T-cell (primary cell): ENCODE results near the gene TOX3. TPM values are rescaled to one million over a fixed set of nuclear protein-coding genes. Genes with fewer than 3 reads are reported as not detected.

Experiments used
- ATAC-seq, 4 experiments: fragments of 200-7000 bp in 3 of 4; fragments of 150-1000 bp in 1 of 4; cut with Tn5 transposase; replicated peaks in 1 of 4; 1 replicate in 3 of 4; 2 replicates in 1 of 4; pipeline ENCODE4 v1.10.0; 2021; ENCODE audit warnings: moderate library complexity in 3 of 4, mild to moderate bottlenecking in 2 of 4, moderate number of reproducible peaks in 1 of 4
- CTCF ChIA-PET, 2 donors: fragments of 300-600 bp; sonication (Branson Sonifier 250); formaldehyde crosslinking; loops; one replicate each; lab custom pipeline; 2022; ENCODE audit warnings: antibody characterized with exemption in 2 of 2; lab: Charles Lee
- POLR2A ChIA-PET, 2 donors: fragments of 300-600 bp; sonication (Branson Sonifier 250); formaldehyde crosslinking; loops; one replicate each; lab custom pipeline; 2022; ENCODE audit warnings: antibody characterized with exemption in 2 of 2; lab: Charles Lee
- DNase-seq, 35 experiments: peaks; one replicate each; pipeline versions ENCODE4 v3.0.0 to v3.0.0-alpha.2; 2013 to 2023
- H3K27ac ChIP-seq: one replicate; pipeline ENCODE4 v1.5.1; 2013; ENCODE audit warnings: low read length
- H3K27me3 ChIP-seq, 2 experiments: replicated peaks in 1 of 2; 1 replicate in 1 of 2; 2 replicates in 1 of 2; pipeline versions ENCODE4 v1.6.1 to v1.7.0; 2013; ENCODE audit warnings: low read length in 1 of 2, mixed read lengths in 1 of 2; ENCODE audit not compliant: control insufficient read depth in 2 of 2, insufficient read depth in 2 of 2; ENCODE audit errors: extremely low read depth in 1 of 2
- H3K36me3 ChIP-seq, 2 donors: 1 replicate in 1 of 2; 2 replicates in 1 of 2; pipeline versions ENCODE4 v1.6.1 to v1.7.0; 2013; ENCODE audit warnings: low read length in 1 of 2; ENCODE audit not compliant: control insufficient read depth in 2 of 2, insufficient read depth in 1 of 2; ENCODE audit errors: extremely low read depth in 1 of 2
- H3K4me1 ChIP-seq, 2 experiments: 1 replicate in 1 of 2; 2 replicates in 1 of 2; pipeline versions ENCODE4 v1.6.1 to v1.7.0; 2013; ENCODE audit warnings: low read length in 2 of 2, mixed read lengths in 1 of 2; ENCODE audit not compliant: insufficient read depth in 2 of 2, control insufficient read depth in 1 of 2; ENCODE audit errors: extremely low read depth in 1 of 2
- H3K4me3 ChIP-seq, 2 donors: 1 replicate in 1 of 2; 2 replicates in 1 of 2; pipeline versions ENCODE4 v1.5.1 to v1.7.0; 2013; ENCODE audit warnings: mild to moderate bottlenecking in 2 of 2, low read length in 1 of 2, moderate library complexity in 1 of 2; ENCODE audit not compliant: control insufficient read depth in 1 of 2; ENCODE audit errors: extremely low read depth in 1 of 2
- H3K9me3 ChIP-seq: 2 replicates; pipeline ENCODE4 v1.7.0; 2013
- H3K27ac Mint-ChIP-seq, 2 donors: one replicate each; pipeline ENCODE4 v1.8.0; 2020 to 2021; ENCODE audit warnings: mild to moderate bottlenecking in 2 of 2, mixed read lengths in 2 of 2
- H3K27me3 Mint-ChIP-seq, 2 donors: one replicate each; pipeline ENCODE4 v1.8.0; 2021 to 2022; ENCODE audit warnings: mixed read lengths in 2 of 2
- H3K36me3 Mint-ChIP-seq: one replicate; pipeline ENCODE4 v1.8.0; 2021; ENCODE audit warnings: mixed read lengths
- H3K4me1 Mint-ChIP-seq, 3 donors: one replicate each; pipeline ENCODE4 v1.8.0; 2020 to 2022; ENCODE audit warnings: mixed read lengths in 3 of 3, mild to moderate bottlenecking in 1 of 3
- H3K4me3 Mint-ChIP-seq, 3 donors: one replicate each; pipeline ENCODE4 v1.8.0; 2020 to 2022; ENCODE audit warnings: mild to moderate bottlenecking in 3 of 3, mixed read lengths in 3 of 3, moderate library complexity in 3 of 3
- H3K9me3 Mint-ChIP-seq, 3 donors: one replicate each; pipeline ENCODE4 v1.8.0; 2020 to 2022; ENCODE audit warnings: mixed read lengths in 3 of 3
- WGBS: methylation state at CpG from one replicate; pipeline ENCODE4 v1.1.5; 2013; ENCODE audit warnings: missing lambda C conversion rate; ENCODE audit not compliant: insufficient coverage; 5-methylcytosine and 5-hydroxymethylcytosine counted together
- total RNA-seq, 35 experiments: library from RNA in 6 of 35; stranded (reverse) in 6 of 35; fragments of 120-200 nt in 1 of 35; gene quantifications; one replicate each; pipeline versions ENCODE4 v1.2.1 to v1.2.4 and lab custom pipeline; 2013 to 2026

TOX3 gene
- total RNA-seq, 5 donors from 2014 or later (not counting 1 experiment from before 2014, with no cell fraction given): 0.09 to 0.10 TPM; not detected in 3

- Histone ChIP-seq H3K27ac (no peak overlapping the region), H3K9me3 (no peaks in the 10 kb centered on the region), H3K36me3 (no peaks in the 10 kb centered on the region), H3K27me3 (no peaks in the 10 kb centered on the region), H3K4me1 (no peaks in the 10 kb centered on the region), H3K4me3 (no peak overlapping the region)
- WGBS: 100% methylated on average over 1 of the region's 1 CpG
- ChIA-PET POLR2A (no interaction called here), CTCF (no interaction called here)
- no peaks in the 10 kb centered on the region for H3K36me3 Mint-ChIP-seq
- peaks cover 0 to 15% (median 6%) of the 10 kb centered on the region in 3 donors for H3K9me3 Mint-ChIP-seq
- ATAC-seq: no peak
- H3K27me3 Mint-ChIP-seq: no peaks in the 10 kb centered on the region
- H3K4me3 Mint-ChIP-seq: no peak overlapping the region
- no peak for DNase-seq
- no peaks in the 10 kb centered on the region for H3K4me1 Mint-ChIP-seq
- H3K27ac Mint-ChIP-seq: no peak overlapping the region
Measured at GRCh38 chr16:52408191-52408845, 138.6 kb downstream of the TOX3 start.

- Histone ChIP-seq H3K27ac (no peak overlapping the region), H3K36me3 (no peaks in the 10 kb centered on the region), H3K9me3 (no peaks in the 10 kb centered on the region), H3K4me3 (no peak overlapping the region), H3K27me3 (no peaks in the 10 kb centered on the region), H3K4me1 (no peaks in the 10 kb centered on the region)
- ChIA-PET CTCF (no interaction called here), POLR2A (no interaction called here)
- Mint-ChIP-seq H3K27ac (no peak overlapping the region), H3K4me1 (no peaks in the 10 kb centered on the region), H3K36me3 (no peaks in the 10 kb centered on the region), H3K27me3 (no peaks in the 10 kb centered on the region), H3K9me3 (peaks cover 1 to 15% (median 6%) of the 10 kb centered on the region in 3 donors), H3K4me3 (no peak overlapping the region)
- DNase-seq (no peak), ATAC-seq (no peak)
- no CpG with 5 or more reads among the region's 1 CpG for WGBS
Measured at GRCh38 chr16:52407778-52408177, 139.2 kb downstream of the TOX3 start.

- no CpG with 5 or more reads among the region's 1 CpG for WGBS
- no peaks in the 10 kb centered on the region for H3K27me3 ChIP-seq
- H3K27me3 Mint-ChIP-seq: no peaks in the 10 kb centered on the region
- peaks cover 3 to 9% (median 4%) of the 10 kb centered on the region in 3 donors for H3K9me3 Mint-ChIP-seq
- ChIA-PET POLR2A (no interaction called here), CTCF (no interaction called here)
- H3K9me3 ChIP-seq: no peaks in the 10 kb centered on the region
- no peaks in the 10 kb centered on the region for H3K4me1 ChIP-seq
- DNase-seq: no peak
- no peaks in the 10 kb centered on the region for H3K4me1 Mint-ChIP-seq
- no peak overlapping the region for H3K27ac ChIP-seq
- no peaks in the 10 kb centered on the region for H3K36me3 Mint-ChIP-seq
- no peaks in the 10 kb centered on the region for H3K36me3 ChIP-seq
- no peak overlapping the region for H3K4me3 Mint-ChIP-seq
- no peak overlapping the region for H3K4me3 ChIP-seq
- ATAC-seq: no peak
- H3K27ac Mint-ChIP-seq: no peak overlapping the region
Measured at GRCh38 chr16:52405441-52405840, 141.5 kb downstream of the TOX3 start.

GRCh38 chr16:52404546-52404945, 142.4 kb downstream of the TOX3 start:
- no peaks in the 10 kb centered on the region for H3K27me3 ChIP-seq
- Mint-ChIP-seq H3K4me1 (no peaks in the 10 kb centered on the region), H3K4me3 (no peak overlapping the region), H3K36me3 (no peaks in the 10 kb centered on the region), H3K27me3 (no peaks in the 10 kb centered on the region), H3K27ac (no peak overlapping the region), H3K9me3 (peaks cover 3 to 9% (median 4%) of the 10 kb centered on the region in 3 donors)
- DNase-seq (no peak), ATAC-seq (no peak)
- no peak overlapping the region for H3K4me3 ChIP-seq
- H3K27ac ChIP-seq: no peak overlapping the region
- ChIA-PET POLR2A (no interaction called here), CTCF (no interaction called here)
- no peaks in the 10 kb centered on the region for H3K4me1 ChIP-seq
- WGBS: no CpG with 5 or more reads among the region's 2 CpGs
- no peaks in the 10 kb centered on the region for H3K36me3 ChIP-seq
- H3K9me3 ChIP-seq: no peaks in the 10 kb centered on the region

GRCh38 chr16:52399116-52399515, 147.8 kb downstream of the TOX3 start:
- POLR2A ChIA-PET: no interaction called here

GRCh38 chr16:52398491-52398960, 148.4 kb downstream of the TOX3 start:
- no peak overlapping the region for H3K27ac Mint-ChIP-seq
- no peak for DNase-seq
- POLR2A ChIA-PET: no interaction called here
- no peaks in the 10 kb centered on the region for H3K9me3 ChIP-seq
- no peaks in the 10 kb centered on the region for H3K4me1 ChIP-seq
- 47% methylated on average over 3 of the region's 3 CpGs for WGBS
- H3K4me1 Mint-ChIP-seq: no peaks in the 10 kb centered on the region
- H3K27ac ChIP-seq: no peak overlapping the region
- peaks cover 11 to 26% (median 12%) of the 10 kb centered on the region in 3 donors for H3K9me3 Mint-ChIP-seq
- H3K4me3 ChIP-seq: no peak overlapping the region
- no peaks in the 10 kb centered on the region for H3K36me3 Mint-ChIP-seq
- H3K27me3 ChIP-seq: no peaks in the 10 kb centered on the region
- no peak for ATAC-seq
- no peaks in the 10 kb centered on the region for H3K27me3 Mint-ChIP-seq
- H3K36me3 ChIP-seq: no peaks in the 10 kb centered on the region
- no peak overlapping the region for H3K4me3 Mint-ChIP-seq
- CTCF ChIA-PET: no interaction called here

More at GRCh38 chr16:52399116-52399515, 147.8 kb downstream of the TOX3 start:
- H3K4me3 ChIP-seq: no peak overlapping the region
- no peaks in the 10 kb centered on the region for H3K4me1 ChIP-seq
- Mint-ChIP-seq H3K36me3 (no peaks in the 10 kb centered on the region), H3K27me3 (no peaks in the 10 kb centered on the region), H3K9me3 (peaks cover 11 to 26% (median 12%) of the 10 kb centered on the region in 3 donors), H3K4me3 (no peak overlapping the region), H3K27ac (no peak overlapping the region), H3K4me1 (no peaks in the 10 kb centered on the region)
- no peaks in the 10 kb centered on the region for H3K36me3 ChIP-seq
- ATAC-seq: no peak
- no peaks in the 10 kb centered on the region for H3K9me3 ChIP-seq
- H3K27me3 ChIP-seq: no peaks in the 10 kb centered on the region
- H3K27ac ChIP-seq: no peak overlapping the region
- no CpG with 5 or more reads among the region's 1 CpG for WGBS
- DNase-seq: no peak
- CTCF ChIA-PET: no interaction called here
